OCI-M2 (cell line): ENCODE measurements around the gene GPBP1L1.

Experiments
- DNase-seq: peaks from one replicate; lab custom pipeline; 2025; ENCODE audit not compliant: unreplicated experiment; lab: John Stamatoyannopoulos, UW

GPBP1L1 gene

DNA sequence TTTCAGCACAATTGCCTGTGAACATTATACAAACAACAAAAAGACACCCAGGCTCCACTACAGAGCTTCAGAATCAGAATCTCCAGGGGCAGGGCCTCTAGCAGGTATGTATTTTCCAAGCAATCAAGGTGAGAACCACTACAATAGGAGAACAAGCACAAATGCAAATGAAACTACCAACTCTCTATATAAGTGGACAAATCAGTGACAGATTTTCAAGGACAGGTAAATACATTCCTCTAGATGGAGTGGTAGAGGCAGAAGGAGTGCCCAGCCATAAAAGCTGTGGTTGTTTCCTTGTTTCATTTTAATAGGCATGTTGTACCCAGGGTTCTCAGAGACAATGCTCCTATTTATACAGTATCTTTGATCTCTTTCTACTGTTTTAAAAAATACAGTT lies 42.4 kb downstream of the GPBP1L1 start:
- DNase-seq = no peak

GRCh38 chr1:45643321-45643720 lies 43.0 kb downstream of the GPBP1L1 start:
- no peak for DNase-seq

- no peak for DNase-seq
Observed at GRCh38 chr1:45640293-45640692, 46.0 kb downstream of the GPBP1L1 start.

DNA sequence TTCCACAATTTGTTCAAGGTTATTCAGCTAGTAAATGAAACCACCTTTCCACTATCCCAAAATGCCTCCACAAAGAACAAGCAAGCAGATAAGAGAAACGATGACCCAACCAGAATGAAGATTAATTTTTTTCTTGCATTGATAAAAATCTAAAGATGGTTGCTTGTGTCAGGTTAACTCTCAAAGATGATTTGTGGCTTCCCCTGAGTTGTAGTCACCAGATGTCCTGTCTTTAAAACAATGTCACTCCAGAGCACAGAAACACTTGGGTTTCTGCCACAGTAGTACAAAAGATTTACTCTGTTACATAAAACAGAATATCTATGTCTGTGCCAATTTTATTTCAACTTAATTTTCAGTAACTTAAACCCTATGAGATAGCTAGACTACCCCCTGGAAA lies 51.1 kb downstream of the GPBP1L1 start:
- DNase-seq = no peak

DNA sequence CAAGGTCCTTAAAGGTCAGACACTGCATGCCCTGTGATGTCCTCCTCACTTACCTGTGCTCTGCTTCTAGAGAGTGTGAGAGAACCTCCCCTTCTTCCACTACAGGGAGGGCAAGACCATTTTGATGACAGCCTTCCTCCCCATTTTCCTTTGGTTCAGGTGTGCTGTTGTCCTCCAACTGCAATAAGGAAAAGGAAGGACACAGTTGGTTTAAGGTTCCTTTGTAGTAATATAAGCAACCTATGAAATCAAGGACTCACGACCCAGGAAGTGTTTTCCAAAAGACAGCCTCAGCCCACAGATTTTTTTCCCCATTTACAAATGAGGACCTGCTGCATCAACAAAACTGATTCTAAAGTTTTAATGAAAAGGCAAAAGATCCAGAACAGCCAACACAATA lies 55.9 kb downstream of the GPBP1L1 start:
- DNase-seq = no peak

DNA sequence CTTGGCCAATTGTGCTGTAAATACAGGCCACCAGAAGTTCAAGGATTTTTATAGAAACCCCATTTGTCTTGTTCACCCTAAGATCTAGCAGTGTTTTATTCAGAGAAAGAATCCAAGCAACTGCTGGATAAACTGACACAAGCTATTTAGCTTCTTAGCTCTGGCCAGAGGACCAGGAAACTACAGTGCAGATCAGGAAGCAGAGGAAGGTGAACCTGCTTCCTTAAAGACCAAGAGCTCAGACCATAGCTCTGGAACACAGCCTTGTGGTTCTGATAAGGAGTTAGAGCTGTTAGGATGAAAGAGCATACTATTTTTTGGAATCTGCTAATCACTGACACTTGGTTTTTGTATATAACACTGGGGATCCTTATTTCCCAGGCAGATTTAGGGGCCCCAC lies 57.3 kb downstream of the GPBP1L1 start:
- DNase-seq = no peak

DNA sequence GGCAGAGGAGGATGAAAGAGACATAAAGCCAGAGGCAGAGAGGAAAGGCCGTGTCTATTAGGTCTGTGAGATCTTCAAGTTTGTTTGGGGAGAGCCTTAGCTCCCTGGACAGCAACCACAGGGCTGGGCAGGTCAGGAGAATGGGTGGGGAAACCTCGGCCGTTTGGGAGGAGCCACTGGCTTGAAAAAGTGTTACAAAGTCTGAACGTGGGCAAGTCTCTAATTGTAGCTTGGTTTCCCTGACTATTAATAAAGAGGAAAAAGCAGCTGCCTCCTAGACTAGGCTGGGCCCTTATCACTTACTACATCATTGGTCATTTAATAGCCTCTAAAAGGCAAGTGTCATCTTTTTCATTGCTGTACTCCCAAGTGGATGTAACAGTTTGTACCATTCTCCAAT lies 62.4 kb downstream of the GPBP1L1 start, which contains the start of gene CCDC17:
TSS of gene CCDC17 (minus strand) at position 83 of the 400 bp plus-strand sequence. CDS start 145 bp downstream, outside the sequence.
- DNase-seq = no peak

- DNase-seq = no peak
Observed at GRCh38 chr1:45622524-45623394, 63.6 kb downstream of the GPBP1L1 start.

DNA sequence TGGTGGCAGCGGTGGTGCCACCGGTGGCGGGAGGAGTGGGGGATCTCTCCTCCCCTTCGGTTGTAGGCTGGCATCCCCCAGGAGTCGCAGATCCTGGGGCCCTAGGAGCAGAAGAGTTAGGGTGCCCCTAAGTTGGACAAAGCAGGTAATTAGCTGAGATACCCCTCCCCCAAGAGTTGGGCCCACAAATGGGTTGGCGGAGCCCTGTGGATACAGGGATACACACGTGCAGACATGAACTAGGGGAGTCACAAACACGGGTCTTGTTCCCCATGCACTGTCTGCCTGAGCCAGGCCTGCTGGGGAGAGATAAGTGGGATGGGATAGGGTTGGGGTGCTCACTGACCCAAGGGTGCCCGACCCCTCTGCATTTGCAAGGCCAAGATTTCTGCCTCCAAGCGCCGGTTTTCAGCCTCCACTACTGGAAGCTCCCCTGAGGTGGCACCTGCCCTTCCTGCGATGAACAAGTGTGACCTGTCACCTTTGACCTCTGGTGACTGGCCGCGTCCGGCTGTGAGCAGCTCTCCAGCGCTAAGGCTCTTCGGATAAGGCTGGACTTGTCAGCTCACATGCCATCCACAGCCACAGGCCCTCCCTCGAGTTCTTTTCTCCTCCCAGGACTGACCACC lies 64.3 kb downstream of the GPBP1L1 start:
- DNase-seq = no peak

- no peak for DNase-seq
Observed at GRCh38 chr1:45621501-45621836, 64.9 kb downstream of the GPBP1L1 start.

DNA sequence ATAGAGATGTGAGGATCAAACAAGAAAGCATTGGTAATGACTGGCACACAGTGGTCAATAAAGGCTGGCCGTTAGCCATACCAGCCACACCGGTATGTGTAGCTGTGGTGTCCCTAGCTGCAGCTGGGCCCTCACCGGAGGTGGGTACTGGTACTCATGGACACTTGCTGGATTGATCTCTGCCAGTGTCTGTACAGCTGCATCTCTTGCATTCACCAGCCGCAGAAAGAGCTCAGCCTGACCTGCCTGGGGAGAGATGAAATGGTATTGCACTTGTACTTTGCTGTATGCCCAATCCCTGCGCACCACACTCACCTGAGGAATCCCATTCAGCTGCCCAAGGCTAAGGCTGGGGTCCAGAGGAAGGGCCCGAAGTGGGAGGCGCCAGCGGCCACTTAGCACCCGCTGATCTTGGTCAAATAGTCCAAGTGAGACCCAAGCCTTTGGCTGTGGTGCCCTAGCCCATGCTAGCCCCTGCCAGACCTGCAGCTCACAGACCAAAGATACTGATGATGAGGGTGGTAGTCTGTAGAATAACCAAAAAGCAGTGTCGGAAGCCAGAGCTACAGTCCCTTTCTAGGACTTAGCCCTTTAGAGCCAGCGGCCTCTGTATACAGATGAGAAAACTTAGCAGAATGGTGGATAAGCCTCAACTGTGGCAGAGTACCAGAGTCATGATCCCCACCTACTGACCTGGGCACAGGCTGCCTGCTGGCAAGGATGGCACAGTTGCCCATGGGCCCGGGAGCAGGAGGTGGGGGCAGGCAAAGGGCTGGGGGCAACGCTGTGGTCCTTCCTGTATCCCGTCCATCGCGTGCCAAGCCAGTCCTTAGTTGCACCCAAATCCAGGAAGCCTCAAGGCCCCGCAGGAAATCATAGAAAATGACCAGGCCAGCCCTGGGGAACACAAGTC lies 65.5 kb downstream of the GPBP1L1 start:
- no peak for DNase-seq

DNA sequence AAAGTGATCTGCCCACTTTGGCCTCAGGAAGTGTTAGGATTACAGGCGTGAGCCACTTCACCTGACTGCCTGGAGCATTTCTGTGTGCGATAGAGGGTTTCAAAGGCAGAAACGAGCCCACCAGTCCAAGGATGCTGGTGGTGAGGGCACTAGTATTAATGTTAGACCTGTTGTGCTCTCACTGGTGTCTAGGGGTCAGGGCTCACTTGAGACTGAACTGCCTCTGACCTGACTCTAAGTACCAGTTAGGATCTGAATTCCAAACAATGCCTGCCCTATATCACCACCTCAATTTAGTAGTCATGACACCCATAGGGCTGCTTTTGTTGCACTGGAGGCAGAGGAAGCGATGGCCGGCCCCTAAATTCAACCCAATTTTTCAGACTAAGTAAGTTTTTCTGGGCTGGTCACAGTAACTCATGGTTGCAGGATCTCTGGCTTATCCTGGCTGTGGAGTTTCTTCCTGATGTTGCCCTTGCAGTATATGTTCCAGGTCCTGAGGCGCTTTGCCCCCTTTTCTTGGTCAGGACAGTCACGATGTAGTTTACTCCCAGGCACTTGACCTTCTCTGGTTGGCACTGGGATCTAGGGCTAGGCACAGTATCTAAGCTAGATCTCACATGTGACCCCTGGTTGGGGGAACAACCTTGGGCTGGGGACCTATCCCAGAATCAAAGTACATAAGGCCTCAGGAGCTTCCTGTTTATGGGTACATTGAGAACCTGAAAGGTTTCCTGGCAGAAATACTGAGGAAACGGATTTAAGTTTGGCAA lies 67.0 kb downstream of the GPBP1L1 start:
- no peak for DNase-seq

- DNase-seq = no peak
Observed at GRCh38 chr1:45617618-45618017, 68.7 kb downstream of the GPBP1L1 start.

- DNase-seq = no peak
Observed at GRCh38 chr1:45615885-45616284, 70.4 kb downstream of the GPBP1L1 start.

DNA sequence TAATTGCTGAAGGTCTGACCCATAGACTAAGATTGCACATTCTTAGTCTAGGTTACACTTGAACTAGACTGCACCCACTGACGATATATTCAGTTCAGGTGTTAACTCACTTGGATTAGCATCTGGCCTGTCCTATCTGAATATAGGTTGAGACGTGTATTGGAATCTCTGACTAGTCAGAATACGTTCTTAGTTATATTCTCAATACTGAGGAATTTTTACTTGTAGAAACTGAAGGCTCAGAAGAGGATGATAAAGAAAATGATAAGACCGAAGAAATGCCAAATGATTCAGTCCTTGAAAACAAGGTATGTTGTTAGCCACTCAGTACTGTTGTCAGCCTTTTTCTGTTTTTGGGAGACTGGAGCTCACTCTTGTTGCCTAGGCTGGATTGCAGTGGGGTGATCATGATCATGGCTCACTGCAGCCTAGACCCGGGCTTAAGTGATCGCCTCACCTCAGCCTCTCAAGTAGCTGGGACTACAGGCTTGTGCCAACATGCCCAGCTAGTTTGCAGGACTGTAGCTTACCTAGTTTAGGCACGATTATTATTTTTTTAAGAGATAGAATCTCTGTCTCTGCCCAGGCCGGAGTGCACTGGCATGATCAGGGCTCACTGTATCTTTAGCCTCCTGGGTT lies 73.3 kb downstream of the GPBP1L1 start:
- DNase-seq = no peak

- no peak for DNase-seq
Observed at GRCh38 chr1:45610589-45611226, 75.6 kb downstream of the GPBP1L1 start.

- DNase-seq = no peak
Observed at GRCh38 chr1:45608175-45609156, 77.9 kb downstream of the GPBP1L1 start.

GRCh38 chr1:45607404-45608074 lies 78.8 kb downstream of the GPBP1L1 start:
- DNase-seq = no peak
